ENCODE results near the gene SCMH1. TPM values are rescaled to one million over a fixed set of nuclear protein-coding genes. Genes with fewer than 3 reads are reported as not detected.

Gene SCMH1
- total and polyA plus RNA-seq, 2 donors (not counting 3 experiments of a cell fraction or from before 2014, with no cell fraction given), result 39.9 to 40.7 TPM

GRCh38 chr1:41110736-41111135 lies 131.4 kb downstream of the SCMH1 start:
- Histone ChIP-seq H3K4me3 (replicated peaks in 1 of 3; ENCODE audit: insufficient read depth in 1 of 3, low read depth in 1 of 3, low read length in 3 of 3) (no peak overlapping the region), H3K9me3 (replicated peaks; ENCODE audit: control insufficient read depth, insufficient read depth, low read length) (no peaks in the 10 kb centered on the region), H2AFZ (ENCODE audit: low read depth, low read length) (no peak overlapping the region), H3K9me1 (replicated peaks; ENCODE audit: control insufficient read depth, extremely low read depth, insufficient read depth, low read length) (no peaks in the 10 kb centered on the region), H3K79me2 (ENCODE audit: control insufficient read depth, insufficient read depth, low read length) (no peaks in the 10 kb centered on the region), H4K20me1 (replicated peaks; ENCODE audit: control insufficient read depth, extremely low read depth, insufficient read depth, low read length) (no peaks in the 10 kb centered on the region), H3K4me1 (ENCODE audit: control insufficient read depth, extremely low read depth, insufficient read depth, low read length) (peaks cover 27% of the 10 kb centered on the region), H3K4me2 (ENCODE audit: insufficient read depth, low read length) (no peak overlapping the region), H3K27me3 (ENCODE audit: control insufficient read depth in 2 of 2, insufficient read depth in 2 of 2, low read length in 2 of 2) (no peaks in the 10 kb centered on the region), H3K36me3 (ENCODE audit: control insufficient read depth in 2 of 2, extremely low read depth in 1 of 2, insufficient read depth in 2 of 2, low read length in 2 of 2) (no peaks in the 10 kb centered on the region), H3K9ac (replicated peaks; ENCODE audit: extremely low read depth, insufficient read depth, low read length) (no peak overlapping the region), H3K27ac (ENCODE audit: insufficient read depth, low read depth, low read length) (no peak overlapping the region)
- POLR2A ChIA-PET, result no interaction called here
- CTCF ChIA-PET, result interaction anchor here (1.2 to 1.7 kb wide), 2 partner anchors 9 to 13 kb away, joined by 4 to 9 read pairs; no protein-coding TSS in a partner anchor
- DNase-seq (ENCODE audit: low read depth, low spot score), result no peak
- dilution Hi-C loops (cut with MboI; ENCODE audit: extremely low pct_ligation_motif_present, low sequenced_read_pairs) (no loop called here), intact Hi-C loops (cut with micrococcal nuclease) (no loop called here)
- no peak for FAIRE-seq
- no TSS peak for BruUV-seq (replicated peaks)
- TF ChIP-seq JUN (IDR thresholded peaks at IDR 0.05; ENCODE audit: borderline replicate concordance, insufficient read depth, insufficient read length, low read depth), result no peak
- no peak for TF ChIP-seq CTCF (IDR thresholded peaks at IDR 0.05; ENCODE audit: extremely low read depth in 1 of 2, insufficient read depth in 1 of 2, low read depth in 1 of 2, low read length in 2 of 2)
- no peak for TF ChIP-seq POLR2A (IDR thresholded peaks at IDR 0.05; ENCODE audit: low read depth, low read length)
- no peak for TF ChIP-seq GATA2 (IDR thresholded peaks at IDR 0.05; ENCODE audit: insufficient read depth, insufficient read length, low read depth, low read length)
- no peak for TF ChIP-seq MAX (IDR thresholded peaks at IDR 0.05; ENCODE audit: insufficient read depth, insufficient read length)
- TF ChIP-seq MYC (IDR thresholded peaks at IDR 0.05; ENCODE audit: low read depth, low read length), result no peak
- TF ChIP-seq POLR2AphosphoS5 (IDR thresholded peaks at IDR 0.05; ENCODE audit: insufficient read depth, low read depth, low read length), result no peak
- TF ChIP-seq FOS (IDR thresholded peaks at IDR 0.05; ENCODE audit: borderline replicate concordance, insufficient read depth, low read length), result no peak
- TF ChIP-seq EZH2 (IDR thresholded peaks at IDR 0.05; ENCODE audit: borderline replicate concordance, low read depth, low read length, severe bottlenecking), result no peak

Measured in endothelial cell of umbilical vein (primary cell).